Esophagus muscularis mucosa (tissue), 4 donors: Measurements from ENCODE around the gene CDKN2B-AS1.

Experiments
- EP300 ChIP-seq: sonication (generic); formaldehyde crosslinking; IDR thresholded peaks from one replicate; pipeline ENCODE4 v1.6.1; 2017; ENCODE audit warnings: antibody characterized with exemption
- POLR2A ChIP-seq: fragments of 450-650 bp; IDR thresholded peaks from one replicate; pipeline ENCODE4 v1.6.1; 2017; ENCODE audit warnings: antibody characterized with exemption, moderate library complexity, mild to moderate bottlenecking, low read depth
- POLR2AphosphoS5 ChIP-seq, 2 donors: sonication (generic); formaldehyde crosslinking; IDR thresholded peaks; one replicate each; pipeline ENCODE4 v1.6.1; 2017; ENCODE audit warnings: antibody characterized with exemption in 2 of 2
- TF ChIP-seq, protein P1 (sequence below), 3 experiments: fragments of 200-600 bp in 2 of 3; fragments of 450-650 bp in 1 of 3; sonication (generic) in 2 of 3; IDR thresholded peaks; one replicate each; pipeline ENCODE4 v1.5.1; 2017 to 2019; ENCODE audit warnings: antibody characterized with exemption in 3 of 3, mild to moderate bottlenecking in 2 of 3, moderate library complexity in 1 of 3

DNA sequence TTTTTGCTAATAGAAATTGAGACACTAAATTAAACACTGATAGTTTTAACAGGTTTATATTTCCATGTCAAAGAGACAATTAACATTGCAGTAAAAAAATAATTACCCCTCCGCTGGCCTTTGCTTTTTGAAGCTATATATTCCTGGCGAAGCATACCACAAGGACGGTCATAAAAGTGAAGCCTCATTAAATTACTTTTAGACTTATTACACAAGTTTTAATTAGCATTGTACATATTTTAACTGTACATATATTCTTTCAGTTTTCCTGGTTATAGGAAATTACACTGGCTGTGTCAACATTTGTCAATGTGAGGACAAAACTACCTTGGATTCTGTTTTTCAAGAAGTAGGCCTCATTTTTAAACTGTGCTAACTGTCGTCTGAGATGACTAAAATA, 1.6 kb upstream of the CDKN2B-AS1 start:
- TF ChIP-seq, protein P1, sequence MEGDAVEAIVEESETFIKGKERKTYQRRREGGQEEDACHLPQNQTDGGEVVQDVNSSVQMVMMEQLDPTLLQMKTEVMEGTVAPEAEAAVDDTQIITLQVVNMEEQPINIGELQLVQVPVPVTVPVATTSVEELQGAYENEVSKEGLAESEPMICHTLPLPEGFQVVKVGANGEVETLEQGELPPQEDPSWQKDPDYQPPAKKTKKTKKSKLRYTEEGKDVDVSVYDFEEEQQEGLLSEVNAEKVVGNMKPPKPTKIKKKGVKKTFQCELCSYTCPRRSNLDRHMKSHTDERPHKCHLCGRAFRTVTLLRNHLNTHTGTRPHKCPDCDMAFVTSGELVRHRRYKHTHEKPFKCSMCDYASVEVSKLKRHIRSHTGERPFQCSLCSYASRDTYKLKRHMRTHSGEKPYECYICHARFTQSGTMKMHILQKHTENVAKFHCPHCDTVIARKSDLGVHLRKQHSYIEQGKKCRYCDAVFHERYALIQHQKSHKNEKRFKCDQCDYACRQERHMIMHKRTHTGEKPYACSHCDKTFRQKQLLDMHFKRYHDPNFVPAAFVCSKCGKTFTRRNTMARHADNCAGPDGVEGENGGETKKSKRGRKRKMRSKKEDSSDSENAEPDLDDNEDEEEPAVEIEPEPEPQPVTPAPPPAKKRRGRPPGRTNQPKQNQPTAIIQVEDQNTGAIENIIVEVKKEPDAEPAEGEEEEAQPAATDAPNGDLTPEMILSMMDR (IDR thresholded peaks at IDR 0.05) = no peak
- TF ChIP-seq POLR2A = no peak
- no peak for TF ChIP-seq POLR2AphosphoS5 (IDR thresholded peaks at IDR 0.05)
- no peak for TF ChIP-seq EP300
